Measurements from ENCODE around the gene PSMD1. TPM values are rescaled to one million over a fixed set of nuclear protein-coding genes. Genes with fewer than 3 reads are reported as not detected.
A peak's percentile ranks its signal among the peaks of the same experiment; 100 is the strongest.

The PSMD1 gene
- total RNA-seq, 4 donors from 2014 or later: 51.5 to 116 (median 67.9) TPM

GRCh38 chr2:231146665-231147064 is 90.0 kb downstream of the PSMD1 start:
- TF ChIP-seq POLR2A (IDR thresholded peaks at IDR 0.05) (no peak), CTCF (IDR thresholded peaks at IDR 0.05) (no peak)
- H3K9me3 ChIP-seq: no peaks in the 10 kb centered on the region
- H3K4me3 ChIP-seq: no peak overlapping the region
- no peak for DNase-seq
- peaks cover 0 to 51% (median 0%) of the 10 kb centered on the region in 3 donors for H3K36me3 ChIP-seq
- intact Hi-C loops (cut with DNase I): no loop called here
- 66 to 67% methylated on average over 2 of the region's 2 CpGs for WGBS, 2 donors
- no peak overlapping the region for H3K27ac ChIP-seq
- no peaks in the 10 kb centered on the region for H3K4me1 ChIP-seq
- H3K27me3 ChIP-seq: no peaks in the 10 kb centered on the region

- Histone ChIP-seq H3K36me3 (peaks cover 0 to 72% (median 0%) of the 10 kb centered on the region in 3 donors), H3K4me3 (no peak overlapping the region), H3K27ac (no peak overlapping the region), H3K9me3 (no peaks in the 10 kb centered on the region), H3K4me1 (no peaks in the 10 kb centered on the region), H3K27me3 (no peaks in the 10 kb centered on the region)
- WGBS, 2 donors: 87 to 91% methylated on average over 8 of the region's 8 CpGs
- no peak for DNase-seq
- TF ChIP-seq POLR2A (IDR thresholded peaks at IDR 0.05): no peak
- TF ChIP-seq CTCF (IDR thresholded peaks at IDR 0.05): no peak
- intact Hi-C loops (cut with DNase I): no loop called here
These were observed 96.3 kb downstream of the PSMD1 start for GRCh38 chr2:231152800-231153557.

- H3K36me3 ChIP-seq: peaks cover 0 to 70% (median 0%) of the 10 kb centered on the region in 3 donors
- no peak overlapping the region for H3K4me3 ChIP-seq
- no peak for DNase-seq
- intact Hi-C loops (cut with DNase I): no loop called here
- H3K27ac ChIP-seq: peak overlapping the region in 1 of 4 donors; percentile 7
- peaks cover 0 to 27% (median 0%) of the 10 kb centered on the region in 3 donors for H3K4me1 ChIP-seq
- TF ChIP-seq CTCF (IDR thresholded peaks at IDR 0.05) (no peak), POLR2A (IDR thresholded peaks at IDR 0.05) (no peak)
- no peaks in the 10 kb centered on the region for H3K9me3 ChIP-seq
- no peaks in the 10 kb centered on the region for H3K27me3 ChIP-seq
These were observed 102.6 kb downstream of the PSMD1 start for GRCh38 chr2:231159306-231159705.

- H3K4me1 ChIP-seq: peaks cover 0 to 27% (median 0%) of the 10 kb centered on the region in 3 donors
- intact Hi-C loops (cut with DNase I): no loop called here
- no peaks in the 10 kb centered on the region for H3K27me3 ChIP-seq
- no peak for DNase-seq
- whole genome bisulfite sequencing, 2 donors: 79 to 99% methylated on average over 3 to 5 of the region's 5 CpGs
- no peak for TF ChIP-seq CTCF (IDR thresholded peaks at IDR 0.05)
- TF ChIP-seq POLR2A (IDR thresholded peaks at IDR 0.05): no peak
- H3K27ac ChIP-seq: no peak overlapping the region
- no peaks in the 10 kb centered on the region for H3K9me3 ChIP-seq
- peaks cover 0 to 74% (median under 1%) of the 10 kb centered on the region in 3 donors for H3K36me3 ChIP-seq
- H3K4me3 ChIP-seq: no peak overlapping the region
These were observed 104.0 kb downstream of the PSMD1 start for GRCh38 chr2:231160701-231161100.

- Histone ChIP-seq H3K4me1 (peaks cover 0 to 27% (median 0%) of the 10 kb centered on the region in 3 donors), H3K27ac (peak overlapping the region in 3 of 4 donors; percentile 53 to 67 (median 62)), H3K27me3 (no peaks in the 10 kb centered on the region), H3K36me3 (peaks cover 0 to 80% (median 7%) of the 10 kb centered on the region in 3 donors), H3K9me3 (no peaks in the 10 kb centered on the region), H3K4me3 (no peak overlapping the region)
- intact Hi-C loops (cut with DNase I): no loop called here
- TF ChIP-seq CTCF (IDR thresholded peaks at IDR 0.05): no peak
- no peak for TF ChIP-seq POLR2A (IDR thresholded peaks at IDR 0.05)
- 75 to 80% methylated on average over 7 of the region's 7 CpGs for WGBS, 2 donors
- DNase-seq: no peak
These were observed 104.7 kb downstream of the PSMD1 start for GRCh38 chr2:231161252-231161839.

All from esophagus squamous epithelium (tissue), 5 donors.